OCI-LY7 (cell line): ENCODE measurements around the gene HMCES.

ENCODE experiments used
- CTCF ChIP-seq: fragments of 200-600 bp; sonication (generic); conservative IDR thresholded peaks from 2 replicates; pipeline ENCODE4 v1.5.1; 2014; ENCODE audit warnings: mild to moderate bottlenecking, antibody characterized with exemption, low read length, moderate library complexity, mixed read lengths
- EZH2phosphoT487 ChIP-seq: fragments of 200-600 bp; sonication (generic); IDR thresholded peaks from 2 replicates; pipeline ENCODE4 v1.6.1; 2018; ENCODE audit warnings: low read depth, borderline replicate concordance, mild to moderate bottlenecking, mixed run types, antibody characterized with exemption, low read length, moderate library complexity, mixed read lengths

DNA sequence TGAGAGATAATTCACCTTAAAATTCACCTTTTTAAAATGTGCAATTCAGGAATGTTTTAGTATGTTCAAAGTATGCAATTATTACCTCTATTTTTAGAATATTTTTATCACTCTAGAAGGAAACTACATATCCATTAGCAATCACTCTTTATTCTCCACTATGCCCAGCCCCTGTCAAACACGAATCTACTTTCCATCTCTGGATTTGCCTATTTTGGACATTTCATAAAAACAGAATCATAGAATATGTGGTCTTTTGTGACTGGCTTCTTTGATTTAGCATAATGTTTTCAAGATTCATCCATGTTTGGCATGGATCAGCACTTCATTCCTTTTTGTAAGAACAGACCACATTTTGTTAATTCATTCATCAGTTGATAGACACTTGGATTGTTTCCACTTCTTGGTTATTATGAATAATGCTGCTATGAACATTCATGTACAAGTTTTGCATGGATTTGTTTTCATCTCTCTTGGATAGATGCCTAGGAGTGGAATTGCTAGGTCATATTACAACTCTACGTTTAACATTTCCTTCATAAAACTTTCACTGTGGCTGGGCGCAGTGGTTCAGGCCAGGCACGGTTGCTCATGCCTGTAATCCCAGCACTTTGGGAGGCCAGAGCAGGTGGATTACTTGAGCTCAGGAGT, 12.7 kb downstream of the HMCES start:
- no peak for TF ChIP-seq CTCF
- no peak for TF ChIP-seq EZH2phosphoT487
